PFSK-1 (cell line): ENCODE data around the gene SETBP1.

Experiments used
- POLR2AphosphoS5 ChIP-seq: IDR thresholded peaks from 2 replicates; pipeline ENCODE4 v1.6.1; 2012; ENCODE audit warnings: low read depth, mild to moderate bottlenecking, control low read depth, low read length, moderate library complexity
- SIN3A ChIP-seq: IDR thresholded peaks from 2 replicates; pipeline ENCODE4 v1.6.1; 2012; ENCODE audit warnings: mild to moderate bottlenecking, low read length, moderate library complexity, borderline replicate concordance; ENCODE audit not compliant: insufficient read depth
- TF ChIP-seq, protein P1 (sequence below), 2 experiments: IDR thresholded peaks; 2 replicates each; pipeline versions ENCODE4 v1.6.1 to v1.8.0; 2011 to 2012; ENCODE audit warnings: low read depth in 2 of 2, low read length in 2 of 2, control low read depth in 1 of 2, inconsistent platforms in 1 of 2, mild to moderate bottlenecking in 1 of 2, moderate library complexity in 1 of 2; ENCODE audit not compliant: insufficient read depth in 1 of 2

DNA sequence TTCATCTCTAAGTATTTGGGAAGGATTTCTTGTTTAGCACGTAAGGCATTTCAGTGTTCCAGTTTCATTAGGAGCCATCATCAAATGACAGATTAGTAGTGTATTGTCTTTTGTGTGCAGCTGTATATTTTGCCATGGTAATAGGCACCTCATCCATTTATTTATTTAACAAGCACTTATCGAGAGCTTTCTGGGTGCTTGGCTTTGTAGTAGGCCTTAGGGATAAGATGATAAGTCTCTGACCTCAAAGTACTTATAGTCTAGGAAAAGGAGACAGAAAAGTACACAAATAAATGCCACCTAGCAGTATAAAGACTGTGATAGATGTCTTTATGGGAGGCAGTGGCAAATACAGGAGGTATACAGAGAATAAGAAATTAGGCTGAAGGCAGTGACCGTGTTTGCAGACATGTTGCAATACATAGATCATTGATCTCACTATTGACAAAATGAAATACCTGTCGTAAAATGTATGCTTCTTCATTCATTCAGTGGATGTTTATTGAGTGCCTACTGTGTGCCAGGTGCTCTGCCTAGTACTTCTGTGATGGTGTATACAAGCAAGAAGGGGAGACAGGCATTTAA is 265.9 kb downstream of the SETBP1 start:
- TF ChIP-seq POLR2AphosphoS5 = no peak
- TF ChIP-seq SIN3A = no peak
- TF ChIP-seq, protein P1, sequence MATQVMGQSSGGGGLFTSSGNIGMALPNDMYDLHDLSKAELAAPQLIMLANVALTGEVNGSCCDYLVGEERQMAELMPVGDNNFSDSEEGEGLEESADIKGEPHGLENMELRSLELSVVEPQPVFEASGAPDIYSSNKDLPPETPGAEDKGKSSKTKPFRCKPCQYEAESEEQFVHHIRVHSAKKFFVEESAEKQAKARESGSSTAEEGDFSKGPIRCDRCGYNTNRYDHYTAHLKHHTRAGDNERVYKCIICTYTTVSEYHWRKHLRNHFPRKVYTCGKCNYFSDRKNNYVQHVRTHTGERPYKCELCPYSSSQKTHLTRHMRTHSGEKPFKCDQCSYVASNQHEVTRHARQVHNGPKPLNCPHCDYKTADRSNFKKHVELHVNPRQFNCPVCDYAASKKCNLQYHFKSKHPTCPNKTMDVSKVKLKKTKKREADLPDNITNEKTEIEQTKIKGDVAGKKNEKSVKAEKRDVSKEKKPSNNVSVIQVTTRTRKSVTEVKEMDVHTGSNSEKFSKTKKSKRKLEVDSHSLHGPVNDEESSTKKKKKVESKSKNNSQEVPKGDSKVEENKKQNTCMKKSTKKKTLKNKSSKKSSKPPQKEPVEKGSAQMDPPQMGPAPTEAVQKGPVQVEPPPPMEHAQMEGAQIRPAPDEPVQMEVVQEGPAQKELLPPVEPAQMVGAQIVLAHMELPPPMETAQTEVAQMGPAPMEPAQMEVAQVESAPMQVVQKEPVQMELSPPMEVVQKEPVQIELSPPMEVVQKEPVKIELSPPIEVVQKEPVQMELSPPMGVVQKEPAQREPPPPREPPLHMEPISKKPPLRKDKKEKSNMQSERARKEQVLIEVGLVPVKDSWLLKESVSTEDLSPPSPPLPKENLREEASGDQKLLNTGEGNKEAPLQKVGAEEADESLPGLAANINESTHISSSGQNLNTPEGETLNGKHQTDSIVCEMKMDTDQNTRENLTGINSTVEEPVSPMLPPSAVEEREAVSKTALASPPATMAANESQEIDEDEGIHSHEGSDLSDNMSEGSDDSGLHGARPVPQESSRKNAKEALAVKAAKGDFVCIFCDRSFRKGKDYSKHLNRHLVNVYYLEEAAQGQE (IDR thresholded peaks at IDR 0.05; ENCODE audit: insufficient read depth in 1 of 2, low read depth in 2 of 2, low read length in 2 of 2) = no peak
